Transverse colon (tissue), 4 donors: ENCODE data around the gene SCGB1A1. TPM values are rescaled to one million over a fixed set of nuclear protein-coding genes. Genes with fewer than 3 reads are reported as not detected.

Experiments used
- DNase-seq: peaks from one replicate; pipeline ENCODE4 v3.0.0-alpha.2; 2019
- H3K27ac ChIP-seq, 4 donors: fragments of 200-600 bp; sonication (generic); 2 replicates each; pipeline ENCODE4 v1.5.1; 2016 to 2018; ENCODE audit warnings: inconsistent platforms in 4 of 4
- H3K27me3 ChIP-seq: fragments of 200-600 bp; sonication (generic); 2 replicates; pipeline ENCODE4 v1.5.1; 2017; ENCODE audit warnings: inconsistent platforms
- H3K36me3 ChIP-seq, 4 donors: fragments of 200-600 bp; sonication (generic); 2 replicates each; pipeline ENCODE4 v1.5.1; 2017 to 2019; ENCODE audit warnings: inconsistent platforms in 4 of 4
- H3K4me1 ChIP-seq, 4 donors: fragments of 200-600 bp; sonication (generic); 2 replicates each; pipeline ENCODE4 v1.5.1; 2017 to 2020; ENCODE audit warnings: inconsistent platforms in 4 of 4
- H3K4me3 ChIP-seq, 4 donors: fragments of 200-600 bp; sonication (generic); 1 replicate in 1 of 4; 2 replicates in 3 of 4; pipeline versions ENCODE4 v1.5.1 to v1.6.1; 2017 to 2019; ENCODE audit warnings: inconsistent platforms in 4 of 4
- H3K9me3 ChIP-seq, 2 donors: fragments of 200-600 bp; sonication (generic); 2 replicates each; pipeline ENCODE4 v1.5.1; 2017 to 2019; ENCODE audit warnings: inconsistent platforms in 2 of 2
- EP300 ChIP-seq: sonication (generic); formaldehyde crosslinking; IDR thresholded peaks from one replicate; pipeline ENCODE4 v1.6.1; 2017; ENCODE audit warnings: antibody characterized with exemption, low read depth
- POLR2A ChIP-seq: fragments of 450-650 bp; IDR thresholded peaks from one replicate; pipeline ENCODE4 v1.6.1; 2016; ENCODE audit warnings: antibody characterized with exemption, mild to moderate bottlenecking, moderate library complexity
- POLR2AphosphoS5 ChIP-seq, 3 donors: sonication (generic); formaldehyde crosslinking; IDR thresholded peaks; one replicate each; pipeline ENCODE4 v1.6.1; 2016; ENCODE audit warnings: antibody characterized with exemption in 3 of 3
- WGBS, 2 donors: methylation state at CpG; one replicate each; pipeline ENCODE4 v1.1.5; 2018; ENCODE audit warnings: low coverage in 1 of 2; 5-methylcytosine and 5-hydroxymethylcytosine counted together
- in situ Hi-C, 4 donors: fragments of 200-750 bp; cut with MboI; loops; one replicate each; pipeline versions ENCODE4 v1.15.0 to v1.15.1; 2017; ENCODE audit warnings: low sequenced_read_pairs in 3 of 4, low pct_ligation_motif_present in 1 of 4, low pct_unique_long_range_greater_than_20kb in 1 of 4
- intact Hi-C: fragments of 100-400 bp; cut with DNase I; formaldehyde crosslinking; loops from one replicate; pipeline ENCODE4 v1.15.1; 2023; ENCODE audit warnings: low total_unique reads
- total RNA-seq, 4 donors: library from RNA; depleted of rRNA; stranded (reverse); fragments of >200 nt; gene quantifications; one replicate each; pipeline ENCODE4 v1.1.0, GENCODE V29; 2016
- TF ChIP-seq, protein P1 (sequence below), 5 experiments: fragments of 200-600 bp in 3 of 5; fragments of 450-650 bp in 2 of 5; sonication (generic) in 3 of 5; IDR thresholded peaks; 1 replicate in 2 of 5; 2 replicates in 3 of 5; pipeline ENCODE4 v1.5.1; 2016 to 2017; ENCODE audit warnings: antibody characterized with exemption in 5 of 5, inconsistent platforms in 3 of 5, mild to moderate bottlenecking in 2 of 5, moderate library complexity in 1 of 5

The SCGB1A1 gene
- total RNA-seq, 4 donors from 2014 or later = not detected

DNA sequence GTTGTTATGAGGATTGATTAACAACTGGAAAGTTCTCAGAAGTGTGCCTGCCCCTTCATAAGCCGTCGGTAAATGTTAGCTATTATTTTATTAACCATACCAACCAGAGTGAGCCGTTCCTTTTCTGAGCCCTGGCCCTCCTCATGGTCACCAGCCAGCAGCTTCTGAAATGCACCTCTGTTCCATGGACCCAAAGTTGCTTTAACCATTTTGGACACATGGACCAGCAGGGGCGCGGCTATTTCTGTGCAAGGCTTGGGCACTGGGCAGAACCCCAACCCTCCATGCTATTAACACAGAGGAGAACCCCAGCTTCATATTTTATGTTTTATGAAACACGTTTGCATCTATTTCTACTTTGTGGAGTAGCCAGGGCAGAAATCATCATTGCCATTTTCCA is 18.6 kb upstream of the SCGB1A1 start:
- H3K27ac ChIP-seq = peak overlapping the region; percentile 79 to 91 (median 84)
- in situ Hi-C loops (loop anchor here in 1 of 4 donors (25.0 kb wide), 1 partner anchor 287 kb away; the partner anchor contains the start of genes LRRN4CL and UBXN1), intact Hi-C loops (no loop called here)
- TF ChIP-seq, protein P1, sequence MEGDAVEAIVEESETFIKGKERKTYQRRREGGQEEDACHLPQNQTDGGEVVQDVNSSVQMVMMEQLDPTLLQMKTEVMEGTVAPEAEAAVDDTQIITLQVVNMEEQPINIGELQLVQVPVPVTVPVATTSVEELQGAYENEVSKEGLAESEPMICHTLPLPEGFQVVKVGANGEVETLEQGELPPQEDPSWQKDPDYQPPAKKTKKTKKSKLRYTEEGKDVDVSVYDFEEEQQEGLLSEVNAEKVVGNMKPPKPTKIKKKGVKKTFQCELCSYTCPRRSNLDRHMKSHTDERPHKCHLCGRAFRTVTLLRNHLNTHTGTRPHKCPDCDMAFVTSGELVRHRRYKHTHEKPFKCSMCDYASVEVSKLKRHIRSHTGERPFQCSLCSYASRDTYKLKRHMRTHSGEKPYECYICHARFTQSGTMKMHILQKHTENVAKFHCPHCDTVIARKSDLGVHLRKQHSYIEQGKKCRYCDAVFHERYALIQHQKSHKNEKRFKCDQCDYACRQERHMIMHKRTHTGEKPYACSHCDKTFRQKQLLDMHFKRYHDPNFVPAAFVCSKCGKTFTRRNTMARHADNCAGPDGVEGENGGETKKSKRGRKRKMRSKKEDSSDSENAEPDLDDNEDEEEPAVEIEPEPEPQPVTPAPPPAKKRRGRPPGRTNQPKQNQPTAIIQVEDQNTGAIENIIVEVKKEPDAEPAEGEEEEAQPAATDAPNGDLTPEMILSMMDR (IDR thresholded peaks at IDR 0.05) = no peak
- peaks cover 51 to 70% (median 52%) of the 10 kb centered on the region in 4 donors for H3K4me1 ChIP-seq
- H3K27me3 ChIP-seq = no peaks in the 10 kb centered on the region
- H3K9me3 ChIP-seq = no peaks in the 10 kb centered on the region
- DNase-seq = no peak
- H3K4me3 ChIP-seq = no peak overlapping the region
- WGBS, 2 donors = 30 to 56% methylated on average over 2 to 6 of the region's 6 CpGs
- no peaks in the 10 kb centered on the region for H3K36me3 ChIP-seq

DNA sequence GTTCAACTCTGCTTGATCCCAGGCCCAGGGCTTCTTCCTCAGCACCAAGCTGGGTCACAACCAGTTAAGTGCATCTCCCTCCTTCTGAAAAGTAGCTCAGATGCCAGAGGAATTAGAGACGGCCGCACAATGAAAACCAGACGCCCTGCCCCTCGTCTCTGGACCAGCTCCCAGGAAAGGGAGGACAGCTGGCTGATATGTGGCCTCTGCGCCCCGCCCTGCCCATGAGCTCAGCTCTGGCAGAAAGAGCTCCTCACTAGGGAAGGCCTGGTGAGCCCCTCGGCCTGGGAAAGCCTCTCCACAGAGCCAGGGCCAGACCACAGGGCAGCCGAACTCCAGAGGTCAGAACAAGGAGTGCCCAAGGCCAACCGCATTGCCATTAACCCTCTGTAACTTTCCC is 18.1 kb upstream of the SCGB1A1 start:
- no peaks in the 10 kb centered on the region for H3K36me3 ChIP-seq
- H3K27ac ChIP-seq = peak overlapping the region; percentile 79 to 91 (median 84)
- H3K4me3 ChIP-seq = no peak overlapping the region
- DNase-seq = peak; percentile 73
- in situ Hi-C loops = loop anchor here in 1 of 4 donors (25.0 kb wide), 1 partner anchor 287 kb away; the partner anchor contains the start of genes LRRN4CL and UBXN1
- no peaks in the 10 kb centered on the region for H3K9me3 ChIP-seq
- no peaks in the 10 kb centered on the region for H3K27me3 ChIP-seq
- WGBS, 2 donors = 26% methylated on average over 9 of the region's 9 CpGs; no CpG with 5 or more reads in 1 of the 2 donors
- intact Hi-C loops = no loop called here
- H3K4me1 ChIP-seq = peaks cover 50 to 67% (median 50%) of the 10 kb centered on the region in 4 donors
- TF ChIP-seq POLR2A (no peak), POLR2AphosphoS5 (IDR thresholded peaks at IDR 0.05) (peak; percentile 60 to 77 (median 72))

DNA sequence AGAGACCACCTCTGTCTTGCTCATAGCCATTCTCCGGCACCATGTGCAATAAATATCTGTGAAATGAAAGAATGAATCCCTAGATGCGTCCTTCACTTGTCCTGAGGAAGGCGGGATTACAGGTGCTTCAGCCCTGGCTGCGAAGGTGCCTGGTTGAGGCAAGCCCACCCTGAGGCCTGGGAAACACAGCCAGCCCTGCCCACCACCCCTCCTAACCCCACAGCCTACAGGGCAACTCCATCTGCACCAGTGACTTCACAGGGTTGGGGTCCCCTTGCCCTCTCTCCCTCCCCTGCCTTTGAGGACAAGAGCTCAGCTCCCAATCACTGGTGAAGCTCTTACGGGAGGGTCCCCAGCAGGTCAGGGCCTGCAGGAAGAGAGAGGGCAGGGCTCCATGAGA is 17.5 kb upstream of the SCGB1A1 start:
- DNase-seq = no peak
- Histone ChIP-seq H3K9me3 (no peaks in the 10 kb centered on the region), H3K27me3 (no peaks in the 10 kb centered on the region), H3K27ac (peak overlapping the region; percentile 79 to 91 (median 84)), H3K36me3 (no peaks in the 10 kb centered on the region), H3K4me1 (peaks cover 50 to 61% (median 50%) of the 10 kb centered on the region in 4 donors), H3K4me3 (no peak overlapping the region)
- intact Hi-C loops = no loop called here
- in situ Hi-C loops = loop anchor here in 1 of 4 donors (25.0 kb wide), 1 partner anchor 286 kb away; the partner anchor contains the start of genes LRRN4CL and UBXN1
- WGBS, 2 donors = 78% methylated on average over 5 of the region's 5 CpGs; no CpG with 5 or more reads in 1 of the 2 donors
- no peak for TF ChIP-seq POLR2AphosphoS5 (IDR thresholded peaks at IDR 0.05)
- TF ChIP-seq POLR2A = no peak
- TF ChIP-seq, protein P1 (IDR thresholded peaks at IDR 0.05) = no peak
- no peak for TF ChIP-seq EP300

DNA sequence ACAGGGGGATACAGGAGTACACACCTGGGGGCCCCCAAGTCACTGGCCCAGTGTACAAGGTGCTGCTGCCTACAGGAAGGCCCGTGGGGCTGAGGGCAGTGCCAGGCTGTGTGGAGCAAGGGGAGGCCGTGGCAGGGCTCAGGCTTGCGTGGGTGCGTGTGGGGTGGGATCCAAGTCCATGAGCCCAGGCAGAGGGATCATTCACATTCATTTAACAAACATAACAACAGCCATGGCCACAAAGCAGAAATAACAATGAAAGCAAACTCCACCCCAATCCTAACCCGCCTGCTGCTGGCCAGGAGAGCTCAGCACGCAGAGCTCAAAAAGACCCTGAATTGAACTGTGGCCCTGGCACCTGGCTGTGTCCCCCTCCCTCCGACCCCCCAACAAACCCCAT is 17.0 kb upstream of the SCGB1A1 start:
- H3K4me1 ChIP-seq = peaks cover 50 to 60% (median 50%) of the 10 kb centered on the region in 4 donors
- peak overlapping the region; percentile 79 to 91 (median 84) for H3K27ac ChIP-seq
- no peaks in the 10 kb centered on the region for H3K9me3 ChIP-seq
- 23 to 53% methylated on average over 3 to 7 of the region's 7 CpGs for WGBS, 2 donors
- no peak for DNase-seq
- no peaks in the 10 kb centered on the region for H3K27me3 ChIP-seq
- H3K36me3 ChIP-seq = no peaks in the 10 kb centered on the region
- no peak for TF ChIP-seq EP300
- TF ChIP-seq POLR2A = no peak
- TF ChIP-seq, protein P1 (IDR thresholded peaks at IDR 0.05) = no peak
- no peak for TF ChIP-seq POLR2AphosphoS5 (IDR thresholded peaks at IDR 0.05)
- no peak overlapping the region for H3K4me3 ChIP-seq
- in situ Hi-C loops = loop anchor here in 1 of 4 donors (25.0 kb wide), 1 partner anchor 285 kb away; the partner anchor contains the start of genes LRRN4CL and UBXN1
- intact Hi-C loops = no loop called here
